ENCODE measurements around the gene FAM131C. TPM values are rescaled to one million over a fixed set of nuclear protein-coding genes. Genes with fewer than 3 reads are reported as not detected.

The FAM131C gene
- total RNA-seq, 1 donor: 0.36 TPM

DNA sequence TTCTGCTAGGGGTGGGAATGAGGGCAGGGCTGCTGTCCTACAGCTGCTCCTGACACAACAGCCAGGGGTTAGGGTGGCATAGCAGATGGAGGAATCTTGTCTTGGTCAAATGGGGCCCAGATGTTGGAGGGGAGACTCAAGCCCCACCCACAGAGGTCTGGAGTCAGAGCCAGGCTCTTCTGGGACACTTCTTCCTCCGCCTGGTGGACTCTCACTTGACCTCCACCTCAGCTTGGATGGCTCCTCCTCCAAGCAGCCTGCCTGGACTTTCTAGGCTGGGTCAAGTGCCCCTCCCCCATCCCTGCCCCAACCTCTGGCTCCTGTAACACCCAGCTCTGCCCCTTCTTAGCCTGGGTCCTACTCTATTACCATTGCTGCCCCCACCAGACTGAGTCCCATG lies 47.0 kb upstream of the FAM131C start:
- peaks cover 16% of the 10 kb centered on the region for H3K36me3 ChIP-seq (ENCODE audit: insufficient read depth, low read length)
- no peak overlapping the region for H3K27ac ChIP-seq (ENCODE audit: low read depth, low read length)
- peak; percentile 30 for DNase-seq (ENCODE audit: insufficient read length, low spot score, missing footprints)
- peaks cover 7% of the 10 kb centered on the region for H4K20me1 ChIP-seq (ENCODE audit: insufficient read depth, low read length)
- H3K4me3 ChIP-seq (ENCODE audit: insufficient read depth, low read length): no peak overlapping the region
- no peaks in the 10 kb centered on the region for H3K9me3 ChIP-seq (ENCODE audit: low read depth, low read length)
- H3K79me2 ChIP-seq (ENCODE audit: insufficient read depth, low read length): no peaks in the 10 kb centered on the region
- H3K4me2 ChIP-seq (ENCODE audit: insufficient read depth, low read length): no peak overlapping the region
- no peaks in the 10 kb centered on the region for H3K27me3 ChIP-seq (ENCODE audit: insufficient read depth, low read length)
- peaks cover 49% of the 10 kb centered on the region for H3K4me1 ChIP-seq (ENCODE audit: insufficient read depth, low read length)
- H2AFZ ChIP-seq (ENCODE audit: low read length): no peak overlapping the region
- no peak for TF ChIP-seq CTCF (IDR thresholded peaks at IDR 0.05; ENCODE audit: extremely low read depth, low read depth, low read length)

- TF ChIP-seq CTCF (IDR thresholded peaks at IDR 0.05; ENCODE audit: extremely low read depth, low read depth, low read length): no peak
- peak; percentile 73 for DNase-seq (ENCODE audit: insufficient read length, low spot score, missing footprints)
- Histone ChIP-seq H3K36me3 (ENCODE audit: insufficient read depth, low read length) (peaks cover 13% of the 10 kb centered on the region), H3K79me2 (ENCODE audit: insufficient read depth, low read length) (no peaks in the 10 kb centered on the region), H3K4me3 (ENCODE audit: insufficient read depth, low read length) (no peak overlapping the region), H3K4me1 (ENCODE audit: insufficient read depth, low read length) (peaks cover 47% of the 10 kb centered on the region), H4K20me1 (ENCODE audit: insufficient read depth, low read length) (peaks cover 7% of the 10 kb centered on the region), H3K27ac (ENCODE audit: low read depth, low read length) (no peak overlapping the region), H3K27me3 (ENCODE audit: insufficient read depth, low read length) (no peaks in the 10 kb centered on the region), H3K9me3 (ENCODE audit: low read depth, low read length) (no peaks in the 10 kb centered on the region), H3K4me2 (ENCODE audit: insufficient read depth, low read length) (no peak overlapping the region), H2AFZ (ENCODE audit: low read length) (no peak overlapping the region)
Observed at GRCh38 chr1:16119926-16120325, 46.5 kb upstream of the FAM131C start.

DNA sequence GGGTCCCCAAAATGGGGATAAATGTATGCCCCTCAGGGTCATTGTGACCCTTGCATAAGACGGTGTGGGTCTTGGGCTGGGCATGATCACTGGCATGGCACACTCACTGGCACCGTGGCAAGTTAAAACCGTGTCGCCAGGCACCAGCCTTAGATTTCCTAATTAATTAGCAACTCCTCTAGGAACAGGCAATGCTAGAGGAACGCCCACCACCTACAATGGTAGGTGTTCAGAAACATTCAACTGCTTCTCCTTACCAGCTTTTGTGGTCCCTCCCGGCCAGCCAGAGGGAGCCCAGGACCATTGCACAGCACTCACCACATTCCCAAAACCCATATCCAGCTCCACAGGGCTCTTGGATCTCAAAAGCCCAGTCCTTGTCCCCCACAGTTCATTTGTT lies 46.1 kb upstream of the FAM131C start:
- peak; percentile 88 for DNase-seq (ENCODE audit: insufficient read length, low spot score, missing footprints)
- Histone ChIP-seq H4K20me1 (ENCODE audit: insufficient read depth, low read length) (peaks cover 7% of the 10 kb centered on the region), H3K4me3 (ENCODE audit: insufficient read depth, low read length) (no peak overlapping the region), H3K36me3 (ENCODE audit: insufficient read depth, low read length) (peaks cover 9% of the 10 kb centered on the region), H2AFZ (ENCODE audit: low read length) (no peak overlapping the region), H3K27ac (ENCODE audit: low read depth, low read length) (no peak overlapping the region), H3K27me3 (ENCODE audit: insufficient read depth, low read length) (no peaks in the 10 kb centered on the region), H3K4me1 (ENCODE audit: insufficient read depth, low read length) (peaks cover 43% of the 10 kb centered on the region), H3K9me3 (ENCODE audit: low read depth, low read length) (no peaks in the 10 kb centered on the region), H3K79me2 (ENCODE audit: insufficient read depth, low read length) (no peaks in the 10 kb centered on the region), H3K4me2 (ENCODE audit: insufficient read depth, low read length) (no peak overlapping the region)
- no peak for TF ChIP-seq CTCF (IDR thresholded peaks at IDR 0.05; ENCODE audit: extremely low read depth, low read depth, low read length)

DNA sequence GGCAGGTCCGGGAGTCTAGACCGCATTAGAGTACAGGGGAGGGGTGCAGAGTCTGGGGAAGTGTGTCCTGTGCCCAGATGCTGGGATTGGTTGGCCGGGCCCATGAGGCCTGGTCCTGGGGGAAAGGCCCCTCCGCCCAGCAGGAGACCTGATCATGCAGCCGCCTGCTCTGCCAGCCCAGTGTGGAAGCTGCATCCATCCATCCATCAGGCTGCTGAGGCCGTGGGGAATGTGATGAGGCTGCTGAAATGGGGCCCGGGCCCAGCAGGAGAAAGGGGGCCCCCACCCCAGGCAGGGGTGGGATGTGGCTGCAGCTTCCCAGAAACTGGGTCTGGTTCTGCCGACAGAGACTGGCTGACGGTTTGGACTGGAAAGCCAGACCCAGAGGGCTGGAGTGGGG lies 45.3 kb upstream of the FAM131C start:
- no peak overlapping the region for H3K4me2 ChIP-seq (ENCODE audit: insufficient read depth, low read length)
- H3K9me3 ChIP-seq (ENCODE audit: low read depth, low read length): no peaks in the 10 kb centered on the region
- no peaks in the 10 kb centered on the region for H3K79me2 ChIP-seq (ENCODE audit: insufficient read depth, low read length)
- peaks cover 35% of the 10 kb centered on the region for H3K4me1 ChIP-seq (ENCODE audit: insufficient read depth, low read length)
- no peaks in the 10 kb centered on the region for H3K27me3 ChIP-seq (ENCODE audit: insufficient read depth, low read length)
- H4K20me1 ChIP-seq (ENCODE audit: insufficient read depth, low read length): peaks cover 7% of the 10 kb centered on the region
- peaks cover 2% of the 10 kb centered on the region for H3K36me3 ChIP-seq (ENCODE audit: insufficient read depth, low read length)
- H3K4me3 ChIP-seq (ENCODE audit: insufficient read depth, low read length): no peak overlapping the region
- no peak overlapping the region for H2AFZ ChIP-seq (ENCODE audit: low read length)
- TF ChIP-seq CTCF (IDR thresholded peaks at IDR 0.05; ENCODE audit: extremely low read depth, low read depth, low read length): no peak
- no peak overlapping the region for H3K27ac ChIP-seq (ENCODE audit: low read depth, low read length)
- peak; percentile 51 for DNase-seq (ENCODE audit: insufficient read length, low spot score, missing footprints)

All from osteoblast (primary cell).